ENCODE measurements around the gene HHAT.

- TF ChIP-seq EZH2 (IDR thresholded peaks at IDR 0.05; ENCODE audit: insufficient read depth, poor library complexity, severe bottlenecking) (no peak), EZH2phosphoT487 (IDR thresholded peaks at IDR 0.05; ENCODE audit: insufficient read depth, low read depth) (no peak)
These were observed 148.7 kb downstream of the HHAT start for GRCh38 chr1:210477328-210477924.

All from GM23248 (cell line).